HT-29 (cell line): ENCODE data around the gene SDK1. TPM values are rescaled to one million over a fixed set of nuclear protein-coding genes. Genes with fewer than 3 reads are reported as not detected.

Experiments used
- DNase-seq: peaks from one replicate; pipeline ENCODE4 v3.0.0-alpha.2; 2015; ENCODE audit warnings: low spot score
- total RNA-seq: library from RNA; depleted of rRNA; stranded (reverse); fragments of >200 nt; shearing (Covaris generic); gene quantifications from 2 replicates; pipeline ENCODE4 v1.2.3, GENCODE V29; 2014

The SDK1 gene
- total RNA-seq, 1 experiment from 2014 or later, result not detected

DNA sequence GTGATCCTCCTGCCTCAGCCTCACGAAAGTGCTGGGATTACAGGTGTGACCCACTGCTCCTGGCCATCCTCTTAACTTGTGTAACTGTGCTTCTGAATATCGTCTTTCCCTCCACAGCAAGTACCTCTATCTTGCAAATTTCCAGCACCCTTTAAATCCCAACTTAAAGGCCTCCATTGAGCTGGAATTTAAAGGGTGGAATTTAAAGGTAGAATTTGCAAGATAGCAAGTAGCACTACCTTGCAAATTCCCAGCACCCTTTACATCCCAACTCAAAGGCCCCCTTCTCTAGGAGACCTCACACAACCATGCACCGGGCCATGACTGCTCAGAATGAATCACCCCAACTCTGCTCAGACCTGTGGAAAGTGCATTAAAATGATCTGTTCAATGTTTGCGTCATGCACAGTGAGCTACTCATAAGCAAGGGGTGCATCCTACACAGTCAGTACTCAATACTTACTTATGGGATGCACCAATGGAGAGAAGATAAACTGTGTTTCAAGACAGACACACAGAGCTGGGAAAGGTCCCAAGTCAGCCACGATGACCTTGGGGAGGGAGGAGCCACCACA, 17.8 kb upstream of the SDK1 start:
- DNase-seq, result no peak

- DNase-seq, result no peak
Observed at GRCh38 chr7:3285652-3286051, 15.4 kb upstream of the SDK1 start.

DNA sequence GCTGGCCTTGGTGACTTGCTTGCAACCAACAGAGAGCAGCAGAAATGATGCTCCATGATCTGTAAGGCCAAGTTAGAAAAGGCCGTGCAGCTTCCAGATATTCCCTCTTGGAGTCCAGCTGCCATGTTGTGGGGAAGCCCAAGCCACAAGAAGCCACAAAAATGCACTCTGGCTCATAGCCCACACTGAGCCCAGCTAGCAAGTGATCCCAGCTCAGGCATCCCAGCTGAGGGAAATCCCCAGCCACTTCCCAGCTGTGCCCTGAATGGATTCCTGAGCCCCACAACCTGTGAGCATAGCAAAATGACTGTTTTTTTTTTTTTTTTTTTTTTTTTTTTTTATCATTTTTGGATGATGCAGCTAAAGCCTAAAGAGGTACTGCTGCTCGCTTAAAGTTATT, 11.1 kb upstream of the SDK1 start:
- DNase-seq, result no peak

DNA sequence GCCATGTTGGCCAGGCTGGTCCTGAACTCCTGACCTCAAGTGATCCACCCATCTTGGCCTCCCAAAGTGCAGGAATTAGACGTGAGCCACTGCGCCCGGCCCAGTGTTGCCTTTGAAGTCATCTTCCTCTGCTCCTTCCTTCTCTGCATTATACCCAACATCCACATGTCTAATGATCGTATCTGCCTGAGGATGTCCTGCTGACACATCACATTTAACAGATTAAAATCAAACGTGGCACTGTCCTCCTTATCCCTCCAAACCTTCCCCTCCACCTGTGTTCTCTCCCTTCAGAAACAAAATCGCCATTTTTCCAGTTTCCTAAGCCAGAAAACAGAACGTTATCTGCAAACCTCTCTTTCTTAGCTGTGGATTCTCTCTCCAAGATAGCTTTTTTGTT, 8.4 kb upstream of the SDK1 start:
- DNase-seq, result no peak

DNA sequence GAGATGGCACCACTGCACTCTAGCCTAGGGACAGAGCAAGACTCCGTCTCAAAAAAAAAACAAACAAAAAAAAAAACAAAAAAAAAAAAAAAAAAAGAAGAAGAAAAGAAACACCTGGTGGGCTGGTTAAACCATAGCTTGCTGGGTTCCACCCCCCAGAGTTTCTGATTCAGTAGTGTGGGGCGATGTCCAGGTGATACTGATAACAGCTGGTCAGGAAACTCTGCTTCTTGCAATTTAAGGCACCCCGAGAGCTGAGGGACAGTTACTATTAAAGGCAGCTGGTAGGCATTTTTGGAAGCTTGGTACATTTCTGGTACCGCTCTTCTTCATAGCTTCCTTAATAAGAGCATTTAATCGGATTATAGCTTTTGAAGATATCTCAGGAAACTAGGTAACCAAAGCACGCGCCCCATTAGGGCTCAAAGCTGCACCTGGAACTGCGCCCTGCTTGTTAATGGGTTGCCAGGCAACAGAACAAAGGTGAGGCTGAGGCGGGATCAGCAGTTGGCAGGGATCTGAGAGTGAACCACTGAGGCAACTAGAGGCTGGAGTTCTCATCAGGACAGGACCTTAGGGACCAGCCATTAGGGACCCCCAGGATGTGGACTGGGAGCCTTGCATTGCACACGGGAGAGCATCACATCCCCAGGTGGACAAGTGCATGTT, 6.5 kb upstream of the SDK1 start:
- peak; percentile 72 for DNase-seq

GRCh38 chr7:3297105-3297819, 3.8 kb upstream of the SDK1 start:
- DNase-seq, result no peak

GRCh38 chr7:3300221-3300650, 816 bp upstream of the SDK1 start:
- DNase-seq, result no peak

- DNase-seq, result no peak
Observed at GRCh38 chr7:3301449-3301731, 338 bp downstream of the SDK1 start.

- no peak for DNase-seq
Observed at GRCh38 chr7:3301831-3302618, 973 bp downstream of the SDK1 start.

DNA sequence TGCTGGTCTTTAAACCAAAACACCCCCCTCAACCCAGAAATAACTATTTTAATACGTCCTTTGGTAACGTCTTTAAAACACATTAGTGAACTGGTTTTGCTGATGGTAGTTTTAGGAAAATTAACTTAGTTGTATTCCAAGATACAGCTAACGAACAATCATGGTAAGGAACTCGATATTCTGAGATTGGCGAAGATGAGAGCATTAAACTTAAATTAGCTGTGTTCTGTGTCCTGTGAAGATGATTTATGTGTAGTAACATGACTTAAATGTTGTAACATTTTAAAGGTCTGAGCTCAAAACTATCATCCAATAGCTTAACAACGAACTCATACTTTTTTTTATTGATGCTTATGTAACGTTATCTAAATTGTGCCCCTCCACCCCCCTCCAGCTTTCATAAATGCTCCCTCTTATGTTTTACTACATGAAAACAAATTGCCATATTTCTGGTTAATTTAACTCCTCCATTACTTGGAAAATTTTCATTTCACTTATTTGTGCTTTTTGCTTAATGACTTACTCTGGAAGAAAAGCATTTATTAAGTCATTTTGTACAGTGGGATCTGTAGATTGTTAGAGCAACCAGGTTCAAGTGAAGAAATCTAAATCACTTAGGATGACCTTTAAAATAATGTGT, 1.7 kb downstream of the SDK1 start:
- no peak for DNase-seq

DNA sequence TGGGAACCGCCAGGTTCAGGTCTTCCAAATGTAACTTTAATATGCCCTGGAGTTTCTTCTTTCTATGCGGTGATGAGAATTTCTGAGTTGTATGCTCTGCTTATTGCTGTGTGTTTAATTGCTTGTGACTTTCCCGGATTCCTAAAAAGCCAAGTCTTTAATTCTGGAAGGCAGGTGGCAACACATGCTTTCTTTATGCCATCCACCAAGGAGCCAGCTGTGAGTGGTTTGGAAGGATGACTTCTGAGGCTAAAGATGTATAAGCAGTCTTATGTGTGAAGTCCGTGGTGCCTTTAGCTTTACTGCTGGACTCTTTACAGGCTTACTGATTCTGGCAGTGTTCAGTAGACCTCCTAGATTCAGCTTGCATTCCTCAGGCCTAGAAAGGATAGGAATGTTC, 3.1 kb downstream of the SDK1 start:
- DNase-seq, result no peak

- no peak for DNase-seq
Observed at GRCh38 chr7:3307435-3307834, 6.4 kb downstream of the SDK1 start.

- DNase-seq, result no peak
Observed at GRCh38 chr7:3309140-3309539, 8.1 kb downstream of the SDK1 start.

DNA sequence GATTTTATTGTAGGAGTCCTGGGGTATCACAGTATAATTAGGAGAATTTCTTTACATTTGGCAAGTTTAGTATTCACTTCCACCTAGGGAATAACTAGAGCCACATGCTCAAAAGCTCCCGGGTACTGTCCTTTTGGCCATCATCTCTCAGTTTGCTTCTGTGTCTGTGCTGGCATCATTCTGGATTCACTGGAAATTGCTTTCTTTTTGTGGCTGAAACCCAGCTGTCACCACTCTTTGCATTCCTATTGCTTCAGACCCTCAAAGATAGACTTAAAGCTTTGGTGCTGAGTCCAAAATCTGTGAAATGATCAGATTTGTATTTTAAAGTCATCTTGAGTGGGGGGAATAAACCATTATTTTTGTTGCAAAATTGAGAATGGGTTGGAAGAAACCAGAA, 8.9 kb downstream of the SDK1 start:
- DNase-seq, result no peak

GRCh38 chr7:3310884-3311283, 9.8 kb downstream of the SDK1 start:
- DNase-seq, result no peak

- no peak for DNase-seq
Observed at GRCh38 chr7:3312583-3312982, 11.5 kb downstream of the SDK1 start.

DNA sequence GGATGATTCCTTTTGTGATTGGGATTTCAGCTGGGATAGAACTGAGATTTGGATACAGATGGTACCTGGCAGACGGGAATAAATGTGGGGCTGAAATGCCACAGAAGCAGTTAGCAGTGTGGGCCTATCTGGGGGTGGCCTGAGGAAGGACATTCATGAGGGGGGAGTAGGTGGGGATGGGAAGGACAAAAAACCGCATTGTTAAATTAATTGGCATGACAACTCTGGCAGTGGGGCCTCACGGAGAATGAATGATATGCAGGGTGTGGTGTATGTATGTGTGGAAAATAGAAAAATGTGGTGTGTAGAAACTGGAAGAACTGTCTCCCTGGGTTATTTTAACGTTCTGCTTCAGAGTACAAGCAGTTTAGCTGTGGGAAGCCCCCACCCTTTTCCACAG, 17.8 kb downstream of the SDK1 start:
- DNase-seq, result no peak

DNA sequence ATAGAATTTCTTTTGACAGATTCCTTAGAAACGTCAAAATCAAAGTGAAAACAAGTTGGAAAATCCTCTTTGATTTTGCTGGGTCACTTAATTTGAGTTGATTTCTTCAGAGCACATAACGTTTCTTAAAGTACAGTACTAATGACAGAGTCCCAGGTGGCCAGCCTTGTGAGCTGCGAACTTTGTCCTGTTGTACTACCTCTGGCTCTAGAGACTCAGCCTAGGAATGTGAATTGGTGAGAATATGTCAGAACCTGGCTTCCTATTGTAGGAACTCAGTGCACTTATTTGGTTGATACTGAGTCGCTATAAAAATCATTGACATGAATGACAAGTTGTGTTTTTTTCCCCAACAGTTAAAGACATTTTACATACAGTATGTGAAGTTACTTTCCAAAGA, 20.2 kb downstream of the SDK1 start:
- DNase-seq, result no peak

- DNase-seq, result no peak
Observed at GRCh38 chr7:3321745-3322144, 20.7 kb downstream of the SDK1 start.

DNA sequence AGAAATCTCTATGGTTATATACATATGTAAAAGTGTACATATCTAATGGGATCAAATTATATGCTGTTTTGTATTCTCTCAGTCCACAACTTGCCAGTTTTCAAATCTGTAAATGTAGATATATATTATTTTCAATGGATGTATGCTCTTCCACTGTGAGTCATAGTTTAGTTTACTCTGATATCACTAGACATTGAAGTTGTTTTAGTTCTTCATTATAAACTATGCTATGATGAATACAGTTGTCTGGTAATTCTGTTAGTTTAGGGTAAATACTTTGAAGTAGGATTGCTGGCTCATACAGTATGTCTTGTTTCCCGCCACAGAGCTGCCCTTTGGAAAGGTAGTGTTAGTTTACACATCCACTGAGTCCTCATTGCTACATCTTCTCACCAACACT, 25.2 kb downstream of the SDK1 start:
- DNase-seq, result no peak

- no peak for DNase-seq
Observed at GRCh38 chr7:3327099-3327498, 26.0 kb downstream of the SDK1 start.

- no peak for DNase-seq
Observed at GRCh38 chr7:3327655-3328054, 26.6 kb downstream of the SDK1 start.
